Neural cell (in vitro differentiated cells): ENCODE data around the gene SLC66A2. TPM values are rescaled to one million over a fixed set of nuclear protein-coding genes. Genes with fewer than 3 reads are reported as not detected.

Experiments
- polyA plus RNA-seq: library from polyadenylated mRNA; depleted of rRNA; stranded (reverse); fragments of >200 nt; gene quantifications from 2 replicates; pipeline ENCODE4 v1.2.3, GENCODE V29; 2014

Gene SLC66A2
- polyA plus RNA-seq, 1 donor from 2014 or later: 66.7 TPM

Other genes with a start within 250 kb of the SLC66A2 start
- not detected in 2 replicates for gene KCNG2, start 153.7 kb downstream of the SLC66A2 start, polyA plus RNA-seq
- gene HSBP1L1, start 13.0 kb upstream of the SLC66A2 start, polyA plus RNA-seq: 0.66 and 0.84 TPM in 2 replicates
- gene TXNL4A, start 36.9 kb upstream of the SLC66A2 start, polyA plus RNA-seq: 131 and 163 TPM in 2 replicates
- 78.1 and 86.8 TPM in 2 replicates for gene RBFA, start 82.8 kb upstream of the SLC66A2 start, polyA plus RNA-seq
- 15.8 and 16.9 TPM in 2 replicates for gene ADNP2, start 157.6 kb upstream of the SLC66A2 start, polyA plus RNA-seq